HuH-7.5 (cell line): ENCODE results near the gene CDCA4.

Experiments used
- DNase-seq: peaks from one replicate; pipeline ENCODE4 v3.0.0; 2011; ENCODE audit warnings: low spot score

The CDCA4 gene

GRCh38 chr14:104989236-104989950, 31.5 kb downstream of the CDCA4 start:
- no peak for DNase-seq

- no peak for DNase-seq
Observed at GRCh38 chr14:104986487-104987164, 34.3 kb downstream of the CDCA4 start.

- peak; percentile 97 for DNase-seq
Observed at GRCh38 chr14:104985675-104986486, 35.0 kb downstream of the CDCA4 start, which contains the start of gene CLBA1. CLBA1 (plus strand) TSS chr14:104985788; CDS start chr14:104986432, 644 bp downstream.

DNA sequence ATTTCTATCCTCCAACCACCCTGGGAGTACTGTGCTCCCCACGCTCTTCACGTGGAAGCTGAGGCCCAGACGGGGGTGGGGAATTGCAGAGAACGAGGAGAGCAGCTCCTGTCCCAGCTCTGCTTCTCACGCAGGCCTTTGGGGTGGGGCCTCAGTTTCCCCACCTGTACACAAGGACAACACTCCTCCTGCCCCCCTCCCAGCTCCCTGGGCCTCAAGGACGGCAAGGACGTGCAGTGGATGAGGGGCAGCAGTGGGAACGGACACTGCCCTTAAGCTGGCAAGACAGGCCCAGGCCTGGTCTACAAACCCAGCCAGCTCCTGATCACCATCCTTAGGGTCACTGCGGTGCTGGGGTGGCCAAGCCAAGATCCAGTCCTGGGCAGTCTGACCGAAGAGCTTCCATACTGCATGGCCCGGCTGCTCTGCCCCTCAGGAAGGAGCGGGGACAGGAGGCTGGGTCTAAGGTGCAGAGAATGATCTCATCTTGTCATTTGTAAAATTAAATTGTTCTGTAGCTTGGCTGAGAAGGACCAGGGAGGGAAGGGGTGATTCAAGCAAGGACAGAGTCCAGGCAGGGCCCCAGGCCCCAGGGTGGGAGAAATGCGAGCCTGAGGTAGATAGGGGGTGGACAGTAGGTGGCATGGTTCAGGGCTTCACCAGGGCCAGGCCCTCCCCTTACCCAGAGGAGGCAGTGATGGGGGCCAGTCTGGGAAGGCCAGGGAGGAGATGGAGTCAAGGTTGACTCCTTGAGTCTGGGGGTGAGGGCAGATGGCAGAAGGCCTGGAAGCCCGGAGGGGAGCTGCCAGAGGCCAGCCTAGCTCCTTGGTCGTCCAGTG, 36.6 kb downstream of the CDCA4 start:
- no peak for DNase-seq

DNA sequence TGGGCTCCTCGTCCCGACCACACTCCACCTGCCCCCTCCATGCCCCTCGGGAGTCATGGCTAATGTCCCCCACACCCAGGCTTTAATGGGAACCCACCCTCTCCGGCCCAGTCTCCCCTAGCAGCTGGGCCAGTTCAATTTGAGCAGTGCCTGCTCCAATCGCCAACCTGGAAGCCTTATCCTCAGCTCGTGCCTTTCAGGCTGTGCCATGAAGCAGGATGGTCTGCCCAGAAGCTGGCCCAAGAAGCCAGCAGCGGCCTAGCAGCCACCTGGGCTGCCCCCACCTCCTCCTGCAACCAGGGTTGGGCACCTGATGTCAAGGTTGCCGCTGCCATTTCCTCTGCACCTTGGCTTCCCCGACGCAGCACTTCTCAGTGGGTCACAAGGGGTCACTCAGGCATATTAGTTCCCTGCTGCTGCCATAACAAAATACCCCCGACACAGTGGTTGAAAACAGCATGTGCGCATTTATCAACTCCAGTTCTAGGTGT, 37.6 kb downstream of the CDCA4 start:
- DNase-seq, result no peak

GRCh38 chr14:104982548-104983230, 38.2 kb downstream of the CDCA4 start:
- no peak for DNase-seq

GRCh38 chr14:104981699-104982541, 39.0 kb downstream of the CDCA4 start:
- DNase-seq, result no peak

DNA sequence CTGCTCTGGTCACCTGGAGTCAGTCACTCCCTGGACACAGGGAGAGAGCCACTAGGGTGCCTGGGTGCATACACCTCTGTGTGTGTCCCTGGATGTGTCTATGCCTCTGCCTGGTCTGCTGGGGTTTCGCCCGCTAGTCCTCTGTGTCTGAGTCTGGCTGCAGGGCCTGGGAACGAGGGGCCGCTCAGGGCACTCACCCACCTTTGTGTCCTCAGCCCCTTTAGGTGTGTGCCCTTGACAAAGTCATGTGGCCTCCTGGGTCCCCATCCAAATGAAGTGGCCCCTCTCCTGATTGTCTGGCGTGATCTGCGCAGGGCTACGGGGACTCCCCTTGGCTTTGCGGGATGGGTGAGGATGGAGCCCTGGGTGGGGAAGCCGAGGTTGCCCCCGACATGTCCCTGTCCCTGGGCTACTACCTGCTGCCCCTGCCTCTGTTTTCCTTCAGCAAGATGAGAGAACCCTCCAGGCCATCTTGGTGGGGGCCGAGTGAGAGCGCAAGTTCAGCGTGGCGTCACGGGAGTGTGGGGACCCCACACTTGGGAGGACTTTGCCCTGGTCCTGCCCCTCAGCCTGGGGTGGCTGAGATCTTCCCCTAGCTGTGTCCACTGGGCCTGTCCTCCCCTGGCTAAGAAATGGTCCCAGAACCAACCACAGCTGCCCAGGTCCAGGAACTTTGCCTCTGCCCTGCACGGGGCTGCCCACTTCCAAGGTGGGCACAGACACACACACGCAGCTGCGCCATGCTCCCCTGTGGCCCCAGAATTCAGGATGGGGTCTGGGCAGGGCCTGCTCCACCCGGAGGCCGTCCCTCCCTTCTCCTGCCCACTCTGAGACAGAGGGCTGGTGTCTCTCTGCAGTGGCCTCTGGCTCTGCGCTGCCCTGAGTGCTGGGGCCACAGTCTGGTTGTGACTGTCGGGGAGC, 40.0 kb downstream of the CDCA4 start:
- DNase-seq, result no peak

DNA sequence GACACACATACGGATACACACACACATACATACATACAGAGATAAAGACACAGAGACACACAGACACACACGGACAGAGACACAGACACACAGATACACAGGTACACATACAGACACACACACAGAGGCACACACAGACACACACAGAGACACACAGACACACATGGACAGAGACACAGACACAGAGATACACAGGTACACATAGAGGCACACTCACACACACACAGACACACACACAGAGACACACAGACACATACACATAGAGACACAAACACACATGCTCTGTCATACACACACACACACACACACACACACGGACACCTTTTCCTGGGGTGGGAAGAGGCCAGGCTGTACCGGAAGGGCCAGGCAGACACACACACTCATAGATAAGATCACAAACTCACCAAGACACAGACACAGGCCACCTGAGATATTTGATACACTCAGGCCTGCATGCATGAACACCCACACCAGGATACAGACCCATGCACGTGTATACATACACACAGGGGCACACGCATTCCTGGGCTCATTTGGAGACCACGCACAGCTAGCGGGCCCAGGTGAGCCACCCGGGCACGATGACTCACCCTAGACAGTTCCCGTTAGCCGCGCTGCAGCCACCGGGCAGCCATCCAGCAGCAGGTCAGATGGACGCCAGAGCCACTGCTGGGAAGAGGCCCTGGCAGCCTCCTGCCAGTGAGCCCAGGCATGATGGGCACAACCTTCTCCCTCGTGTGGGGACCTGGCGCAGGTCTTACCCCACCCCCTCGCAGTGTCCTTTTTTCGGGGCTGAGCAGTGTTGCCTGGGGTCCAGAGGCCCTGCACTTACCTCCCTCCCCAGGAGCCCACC, 40.9 kb downstream of the CDCA4 start:
- DNase-seq, result no peak

GRCh38 chr14:104978746-104979691, 41.9 kb downstream of the CDCA4 start:
- DNase-seq, result no peak

DNA sequence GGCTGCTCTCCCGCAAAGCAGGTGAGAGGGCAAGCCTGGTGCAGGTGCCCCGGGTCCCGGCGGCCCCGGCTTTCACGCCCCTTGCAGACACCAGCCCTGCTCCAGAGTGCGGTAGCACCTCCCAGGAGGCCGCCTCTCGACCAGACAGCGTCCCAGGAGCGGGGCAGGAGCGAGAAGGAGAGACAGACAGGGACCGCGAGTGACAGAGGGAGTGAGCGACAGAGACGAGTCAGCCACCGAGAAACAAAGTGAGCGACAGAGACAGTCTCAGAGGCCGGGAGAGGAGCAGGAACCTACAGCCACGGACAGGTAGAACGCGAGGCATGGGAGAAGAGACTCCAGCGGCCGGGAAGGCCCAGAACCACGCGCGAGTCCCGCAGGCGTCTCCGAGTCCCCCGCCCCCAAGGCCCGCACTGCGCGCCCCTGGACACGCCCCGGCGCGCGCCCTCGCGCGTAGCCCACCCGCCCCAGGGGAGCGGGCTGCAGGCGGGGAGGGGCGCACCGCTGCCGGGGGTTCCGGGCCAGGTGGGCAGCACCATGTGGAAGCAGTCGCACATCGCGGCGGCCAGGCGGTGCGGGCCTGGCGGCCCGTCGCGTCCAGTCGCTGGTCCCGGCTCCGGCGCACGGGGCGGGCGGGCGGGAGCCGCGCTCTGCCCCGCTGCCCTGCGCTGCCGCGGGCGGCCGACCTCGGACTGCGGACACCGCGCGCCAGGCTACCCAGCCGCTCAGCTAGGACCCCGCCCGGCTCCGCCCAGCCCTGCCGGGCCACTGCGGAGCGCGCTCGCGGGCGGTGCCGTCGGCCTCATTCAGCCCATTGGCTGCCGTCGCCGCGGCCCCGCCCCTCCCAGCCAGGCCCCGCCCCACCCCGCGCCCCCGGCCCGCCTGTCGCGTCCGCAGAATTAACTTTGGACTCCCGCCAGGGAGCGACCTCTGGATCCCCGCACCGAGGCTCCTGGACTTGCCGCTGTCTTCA, 42.9 kb downstream of the CDCA4 start, which contains the start of gene AHNAK2:
Gene AHNAK2 (minus strand): TSS at position 694 of the 973 bp plus-strand sequence. CDS start 137 bp downstream, at position 557.
- DNase-seq, result peak; percentile 80

- no peak for DNase-seq
Observed at GRCh38 chr14:104977008-104977680, 43.7 kb downstream of the CDCA4 start.

DNA sequence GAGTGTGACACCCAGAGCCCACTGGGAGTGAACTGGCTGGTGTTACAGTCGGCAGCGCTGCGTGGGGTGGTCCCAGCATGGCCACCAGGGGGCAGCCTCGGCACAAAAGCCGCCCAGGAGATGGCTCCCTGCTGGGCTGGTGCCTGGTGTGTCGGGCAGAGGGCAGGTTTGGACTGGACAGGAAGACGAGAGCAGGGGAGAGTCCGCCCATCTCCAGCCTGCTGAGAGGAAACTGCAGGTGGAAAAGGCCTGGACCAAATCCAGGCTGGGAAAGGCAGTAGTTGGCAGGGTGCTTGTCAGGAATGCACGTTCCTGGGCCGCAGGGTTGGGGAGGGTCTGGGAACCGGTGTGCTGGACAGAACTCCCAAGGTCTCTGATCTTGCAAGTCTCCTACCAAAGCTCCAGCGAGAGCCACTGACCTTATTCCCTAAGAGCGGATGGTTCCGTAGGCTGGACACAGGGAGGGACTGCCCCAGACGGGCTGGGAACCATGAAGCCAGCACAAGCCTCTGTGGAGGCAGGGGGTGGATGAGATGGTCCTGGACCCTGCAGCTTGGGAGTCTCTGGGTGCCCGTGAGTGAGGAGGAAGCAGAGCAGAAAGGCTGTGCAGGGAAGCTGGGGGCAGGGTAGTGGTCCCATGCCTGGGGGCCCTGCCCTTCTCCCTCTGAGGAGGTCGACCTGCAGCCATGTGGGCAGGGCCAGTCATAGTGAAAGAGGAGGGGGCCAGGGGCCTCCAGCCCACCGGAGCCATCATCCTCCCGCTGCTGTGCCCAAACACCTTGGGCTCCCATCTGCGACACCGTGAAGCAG, 44.5 kb downstream of the CDCA4 start:
- peak; percentile 81 for DNase-seq
